Stimulated activated CD8-positive, alpha-beta memory T cell treated with anti-CD3 and anti-CD28 coated beads, Interleukin-15, amount 100 ng/mL, for 1 hour (primary cell): ENCODE results near the gene PPP1R26.
"Not testable (repeated sequence)": the region's sequence is repeated elsewhere in the genome, so short reads cannot be mapped to it uniquely, and the experiment has no call there.

Experiments
- DNase-seq: peaks from one replicate; pipeline ENCODE4 v3.0.0-alpha.2; 2020; ENCODE audit warnings: low read depth

PPP1R26 gene

GRCh38 chr9:135479469-135480052, at the start of gene PPP1R26:
Gene PPP1R26, plus strand, starts transcription at chr9:135479782. Its CDS starts 4,729 bp downstream, at chr9:135484511.
- no peak for DNase-seq

- no peak for DNase-seq
Measured at GRCh38 chr9:135437259-135437658, 42.3 kb upstream of the PPP1R26 start.

- DNase-seq: not testable (repeated sequence)
Measured at GRCh38 chr9:135437696-135438095, 41.9 kb upstream of the PPP1R26 start.

GRCh38 chr9:135438581-135439232, 40.9 kb upstream of the PPP1R26 start:
- not testable (repeated sequence) for DNase-seq

GRCh38 chr9:135439514-135439913, 40.1 kb upstream of the PPP1R26 start:
- not testable (repeated sequence) for DNase-seq

GRCh38 chr9:135439916-135440315, 39.7 kb upstream of the PPP1R26 start:
- no peak for DNase-seq

- no peak for DNase-seq
Measured at GRCh38 chr9:135440620-135441019, 39.0 kb upstream of the PPP1R26 start.

- not testable (repeated sequence) for DNase-seq
Measured at GRCh38 chr9:135441105-135442071, 38.2 kb upstream of the PPP1R26 start.

- no peak for DNase-seq
Measured at GRCh38 chr9:135442075-135442474, 37.5 kb upstream of the PPP1R26 start.

GRCh38 chr9:135443797-135444425, 35.7 kb upstream of the PPP1R26 start:
- DNase-seq: no peak

- DNase-seq: no peak
Measured at GRCh38 chr9:135447126-135447525, 32.5 kb upstream of the PPP1R26 start.

GRCh38 chr9:135448663-135449100, 30.9 kb upstream of the PPP1R26 start:
- no peak for DNase-seq

- DNase-seq: not testable (repeated sequence)
Measured at GRCh38 chr9:135449532-135449931, 30.1 kb upstream of the PPP1R26 start.

GRCh38 chr9:135450956-135451355, 28.6 kb upstream of the PPP1R26 start:
- no peak for DNase-seq

GRCh38 chr9:135451909-135452308, 27.7 kb upstream of the PPP1R26 start:
- not testable (repeated sequence) for DNase-seq

- no peak for DNase-seq
Measured at GRCh38 chr9:135454737-135455136, 24.8 kb upstream of the PPP1R26 start.

- DNase-seq: no peak
Measured at GRCh38 chr9:135455401-135456030, 24.1 kb upstream of the PPP1R26 start.

GRCh38 chr9:135456436-135457104, 23.0 kb upstream of the PPP1R26 start:
- DNase-seq: no peak

GRCh38 chr9:135458478-135458877, 21.1 kb upstream of the PPP1R26 start:
- DNase-seq: not testable (repeated sequence)

GRCh38 chr9:135461936-135462335, 17.6 kb upstream of the PPP1R26 start:
- DNase-seq: no peak

GRCh38 chr9:135463140-135463539, 16.4 kb upstream of the PPP1R26 start:
- DNase-seq: no peak
